Measurements from ENCODE around the gene HS6ST2. TPM values are rescaled to one million over a fixed set of nuclear protein-coding genes. Genes with fewer than 3 reads are reported as not detected.
"Not testable (repeated sequence)": the region's sequence is repeated elsewhere in the genome, so short reads cannot be mapped to it uniquely, and the experiment has no call there.

The HS6ST2 gene
- total and polyA plus RNA-seq, 11 donors = 0.05 to 0.54 (median 0.17) TPM; not detected in 3

DNA sequence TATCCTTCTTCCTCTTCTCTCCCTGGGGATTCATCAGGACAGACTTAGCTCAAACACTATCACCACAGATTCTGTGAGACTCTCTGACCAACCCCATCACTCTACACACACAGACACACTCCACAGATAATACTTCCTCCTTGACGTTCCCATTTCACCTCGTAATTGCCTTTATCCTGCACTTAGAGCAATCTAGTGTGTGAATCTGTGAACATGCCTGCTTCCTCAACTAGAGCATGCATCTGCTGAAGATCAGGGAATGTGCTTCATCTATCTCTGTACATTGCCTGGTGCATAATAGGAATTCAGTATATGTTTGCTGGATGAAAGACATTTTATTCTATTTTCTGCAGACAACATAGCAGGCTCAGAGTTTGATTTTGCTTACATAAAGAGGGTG, 25.1 kb upstream of the HS6ST2 start:
- intact Hi-C loops (cut with DNase I) = no loop called here
- Histone ChIP-seq H3K4me3 (no peak overlapping the region), H3K36me3 (no peaks in the 10 kb centered on the region), H3K9me3 (no peaks in the 10 kb centered on the region), H3K4me1 (no peaks in the 10 kb centered on the region), H3K27me3 (peaks cover 0 to 29% (median 0%) of the 10 kb centered on the region in 9 donors), H3K27ac (no peak overlapping the region)
- no peak for DNase-seq
- no peak for ATAC-seq
- WGBS, 4 donors = 4 to 33% (median 21%) methylated on average over 2 of the region's 2 CpGs
- TF ChIP-seq POLR2A (IDR thresholded peaks at IDR 0.05) = no peak
- TF ChIP-seq, protein P1, sequence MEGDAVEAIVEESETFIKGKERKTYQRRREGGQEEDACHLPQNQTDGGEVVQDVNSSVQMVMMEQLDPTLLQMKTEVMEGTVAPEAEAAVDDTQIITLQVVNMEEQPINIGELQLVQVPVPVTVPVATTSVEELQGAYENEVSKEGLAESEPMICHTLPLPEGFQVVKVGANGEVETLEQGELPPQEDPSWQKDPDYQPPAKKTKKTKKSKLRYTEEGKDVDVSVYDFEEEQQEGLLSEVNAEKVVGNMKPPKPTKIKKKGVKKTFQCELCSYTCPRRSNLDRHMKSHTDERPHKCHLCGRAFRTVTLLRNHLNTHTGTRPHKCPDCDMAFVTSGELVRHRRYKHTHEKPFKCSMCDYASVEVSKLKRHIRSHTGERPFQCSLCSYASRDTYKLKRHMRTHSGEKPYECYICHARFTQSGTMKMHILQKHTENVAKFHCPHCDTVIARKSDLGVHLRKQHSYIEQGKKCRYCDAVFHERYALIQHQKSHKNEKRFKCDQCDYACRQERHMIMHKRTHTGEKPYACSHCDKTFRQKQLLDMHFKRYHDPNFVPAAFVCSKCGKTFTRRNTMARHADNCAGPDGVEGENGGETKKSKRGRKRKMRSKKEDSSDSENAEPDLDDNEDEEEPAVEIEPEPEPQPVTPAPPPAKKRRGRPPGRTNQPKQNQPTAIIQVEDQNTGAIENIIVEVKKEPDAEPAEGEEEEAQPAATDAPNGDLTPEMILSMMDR (IDR thresholded peaks at IDR 0.05) = no peak

DNA sequence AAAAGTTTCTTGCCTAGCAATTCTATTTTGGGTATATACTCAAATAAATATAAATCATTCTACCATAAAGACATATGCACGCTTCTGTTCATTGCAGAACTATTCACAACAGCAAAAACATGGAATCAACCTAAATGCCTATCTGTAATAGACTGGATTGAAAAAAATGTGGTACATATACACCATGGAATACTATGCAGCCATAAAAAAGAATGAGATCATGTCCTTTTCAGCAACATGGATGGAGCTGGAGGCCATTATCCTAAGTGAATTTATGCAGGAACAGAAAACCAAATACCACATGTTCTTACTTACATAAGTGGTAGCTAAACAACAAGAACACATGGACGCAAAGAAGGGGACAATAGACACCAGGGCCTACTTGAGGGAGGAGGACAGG, 21.6 kb upstream of the HS6ST2 start:
- ATAC-seq; H3K36me3 ChIP-seq; H3K27me3 ChIP-seq; H3K4me3 ChIP-seq; H3K9me3 ChIP-seq; DNase-seq; H3K27ac ChIP-seq; H3K4me1 ChIP-seq; intact Hi-C loops (cut with DNase I): not testable (repeated sequence)
- 91 to 99% (median 94%) methylated on average over 2 of the region's 2 CpGs for WGBS, 4 donors

DNA sequence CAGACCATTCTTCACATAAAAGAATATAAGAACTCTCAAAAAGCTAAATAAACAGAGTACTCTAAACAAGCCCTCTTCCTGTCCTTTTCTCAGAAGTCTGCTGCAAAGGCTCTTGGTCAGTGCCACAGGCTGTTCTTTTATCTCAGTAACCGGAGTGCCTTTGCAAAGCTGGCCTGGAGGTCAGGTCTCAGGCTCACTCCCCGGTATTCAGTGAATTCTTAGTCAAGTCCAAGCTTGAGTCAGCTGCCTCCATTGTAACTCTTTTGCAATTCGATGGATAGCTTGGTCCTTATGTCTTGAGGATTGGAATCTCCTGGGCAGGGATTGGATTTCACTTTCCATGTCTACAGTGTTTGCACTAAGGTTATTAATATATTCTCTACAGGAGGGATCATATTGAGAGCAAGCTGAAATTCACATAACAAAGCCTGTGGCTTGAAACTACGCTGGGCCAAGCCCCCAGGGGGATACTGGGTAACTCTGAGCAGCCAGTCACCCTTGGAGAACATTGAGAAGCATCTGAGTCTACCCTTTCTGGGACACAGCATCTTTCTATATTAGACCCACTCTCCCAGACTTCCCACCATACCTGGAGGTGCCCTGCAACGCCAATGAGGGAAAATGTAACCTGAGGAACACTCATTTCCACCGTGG, 10.0 kb upstream of the HS6ST2 start:
- ATAC-seq (no peak), DNase-seq (no peak)
- Histone ChIP-seq H3K27me3 (peaks cover 0 to 42% (median 0%) of the 10 kb centered on the region in 9 donors), H3K4me3 (no peak overlapping the region), H3K9me3 (no peaks in the 10 kb centered on the region), H3K4me1 (no peaks in the 10 kb centered on the region), H3K27ac (no peak overlapping the region), H3K36me3 (no peaks in the 10 kb centered on the region)
- intact Hi-C loops (cut with DNase I) = loop anchor here in 1 of 10 donors (10.0 kb wide), 1 partner anchor 224 kb away; no protein-coding TSS in a partner anchor
- 45 to 61% (median 53%) methylated on average over 6 of the region's 6 CpGs for WGBS, 4 donors
- TF ChIP-seq POLR2A (IDR thresholded peaks at IDR 0.05) = no peak
- TF ChIP-seq, protein P1 (IDR thresholded peaks at IDR 0.05) = no peak

DNA sequence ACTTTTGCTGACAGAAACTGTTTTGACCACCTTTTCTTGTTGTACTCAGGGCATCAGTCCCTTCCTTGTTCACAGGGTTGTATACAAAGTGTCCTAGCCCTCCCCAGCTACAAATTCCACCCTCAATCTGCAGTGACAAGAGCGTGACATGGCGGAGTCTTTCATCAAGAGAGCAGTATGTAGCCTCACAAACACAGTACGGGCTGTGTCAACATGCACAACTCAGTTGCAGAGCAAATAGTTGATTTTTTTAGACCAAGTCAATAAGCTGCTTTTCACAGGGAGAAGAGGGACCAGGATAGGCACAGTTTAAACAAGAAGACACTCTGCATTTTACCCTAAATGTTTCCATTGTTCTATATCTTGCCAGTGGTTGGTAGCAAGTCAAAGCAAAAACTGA, 8.6 kb upstream of the HS6ST2 start:
- ATAC-seq = no peak
- Histone ChIP-seq H3K27me3 (peaks cover 0 to 38% (median 0%) of the 10 kb centered on the region in 9 donors), H3K27ac (no peak overlapping the region), H3K36me3 (no peaks in the 10 kb centered on the region), H3K4me1 (no peaks in the 10 kb centered on the region), H3K4me3 (no peak overlapping the region), H3K9me3 (no peaks in the 10 kb centered on the region)
- 72 to 87% (median 81%) methylated on average over 3 of the region's 3 CpGs for WGBS, 4 donors
- no peak for DNase-seq
- no peak for TF ChIP-seq POLR2A (IDR thresholded peaks at IDR 0.05)
- TF ChIP-seq, protein P1 (IDR thresholded peaks at IDR 0.05) = no peak
- intact Hi-C loops (cut with DNase I) = loop anchor here in 1 of 10 donors (10.0 kb wide), 1 partner anchor 222 kb away; no protein-coding TSS in a partner anchor
